HG02973 (cell line): ENCODE data around the gene UAP1L1.
"Not testable (repeated sequence)": the region's sequence is repeated elsewhere in the genome, so short reads cannot be mapped to it uniquely, and the experiment has no call there.

Experiments
- ATAC-seq: cut with Tn5 transposase; IDR thresholded peaks from one replicate; pipeline ENCODE4 v1.9.1; 2021; ENCODE audit warnings: moderate library complexity; ENCODE audit not compliant: unreplicated experiment

The UAP1L1 gene

GRCh38 chr9:137111788-137112563, 34.7 kb downstream of the UAP1L1 start:
- ATAC-seq = no peak

GRCh38 chr9:137112564-137113384, 35.5 kb downstream of the UAP1L1 start:
- no peak for ATAC-seq

GRCh38 chr9:137113385-137114159, 36.3 kb downstream of the UAP1L1 start:
- ATAC-seq = no peak

DNA sequence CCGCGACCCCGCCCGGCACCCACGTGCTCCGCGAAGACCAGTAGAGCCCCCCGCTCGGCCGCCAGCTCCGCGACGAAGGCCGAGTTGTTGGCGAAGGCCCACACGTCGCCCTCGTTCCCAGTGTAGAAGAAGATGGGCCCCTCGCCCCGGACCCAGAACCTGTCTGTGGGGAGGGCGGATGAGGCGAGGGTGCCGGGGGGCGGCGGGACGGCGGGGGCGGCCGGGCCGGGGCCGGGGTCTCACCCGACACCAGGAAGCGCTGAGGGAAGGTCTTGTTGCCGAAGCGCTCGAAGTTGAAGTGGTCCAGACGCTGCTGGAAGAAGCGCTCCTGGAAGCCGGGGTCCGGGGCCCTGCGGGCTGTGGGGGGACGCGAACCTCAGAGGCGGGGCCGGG, 36.9 kb downstream of the UAP1L1 start:
- no peak for ATAC-seq

GRCh38 chr9:137114613-137115393, 37.5 kb downstream of the UAP1L1 start, which contains the start of gene DPP7:
DPP7 (minus strand) TSS chr9:137114733; CDS start chr9:137114713, 20 bp downstream.
- no peak for ATAC-seq

DNA sequence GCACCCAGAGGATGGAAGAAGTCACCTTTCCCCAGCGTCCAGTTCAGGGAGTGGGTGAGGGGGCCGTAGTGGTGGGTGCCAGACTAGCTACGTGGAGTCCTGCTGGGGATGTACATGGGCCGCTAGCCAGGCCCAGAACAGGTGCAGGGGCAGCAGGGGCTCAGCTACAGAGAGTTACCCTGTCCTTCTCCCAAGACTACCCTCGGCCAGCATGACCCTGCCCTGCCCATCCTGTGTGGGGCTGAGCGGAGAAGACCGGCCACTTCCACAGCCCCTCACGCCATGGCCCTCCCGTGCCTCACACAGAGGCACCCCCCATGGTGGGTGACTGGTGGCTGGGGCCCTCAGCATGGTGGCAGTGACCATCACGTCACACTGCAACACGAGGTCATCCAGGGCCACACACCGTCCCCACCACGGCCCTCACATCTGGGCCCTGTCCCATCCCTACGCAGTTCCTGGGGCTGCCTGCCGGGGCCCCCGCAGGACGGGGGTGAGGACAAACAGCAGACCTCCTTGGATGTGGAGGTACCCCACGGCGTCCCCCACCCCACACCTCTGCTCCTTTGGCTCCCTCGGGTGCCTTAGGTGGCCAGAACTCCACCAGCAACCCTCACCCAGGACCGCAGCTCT, 38.2 kb downstream of the UAP1L1 start:
- no peak for ATAC-seq

GRCh38 chr9:137116027-137116507, 38.8 kb downstream of the UAP1L1 start:
- ATAC-seq = no peak

DNA sequence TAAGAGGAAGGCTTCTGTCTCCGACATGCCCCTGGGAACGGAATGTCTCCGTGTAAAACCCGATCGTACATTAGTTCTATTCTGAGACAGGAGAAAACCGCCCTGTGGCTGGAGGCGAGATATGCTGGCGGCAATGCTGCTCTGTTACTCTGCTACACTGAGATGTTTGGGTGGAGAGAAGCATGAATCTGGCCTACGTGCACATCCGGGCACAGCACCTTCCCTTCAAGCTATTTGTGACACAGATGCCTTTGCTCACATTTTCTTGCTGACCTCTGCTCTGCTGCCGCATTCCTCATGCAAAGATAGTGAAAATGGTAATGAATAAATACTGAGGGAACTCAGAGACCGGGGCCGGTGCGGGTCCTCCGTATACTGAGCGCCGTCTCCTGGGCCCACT, 39.4 kb downstream of the UAP1L1 start:
- ATAC-seq = no peak

DNA sequence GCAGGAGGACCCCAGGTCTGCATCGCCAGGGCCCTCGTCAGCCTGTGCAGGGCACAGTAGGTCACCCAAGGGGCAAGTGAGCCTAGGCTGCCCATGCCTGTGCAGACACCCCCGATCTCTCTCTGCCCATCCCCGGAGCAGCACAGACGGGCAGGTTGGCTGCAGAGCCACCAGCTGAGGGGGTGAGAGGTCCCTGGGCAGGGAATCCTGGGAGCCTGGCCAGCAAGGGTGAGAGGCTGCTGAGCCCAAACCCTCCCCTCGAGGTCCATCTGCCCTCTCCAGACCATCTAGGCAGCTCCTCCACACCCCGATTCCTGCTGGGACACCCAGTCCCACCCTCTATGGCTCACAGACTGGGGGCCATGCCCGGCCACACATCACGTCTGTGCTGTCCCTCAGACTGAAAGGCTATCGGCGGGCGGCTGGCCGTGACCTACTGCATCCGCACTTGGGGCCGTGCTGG, 40.0 kb downstream of the UAP1L1 start:
- ATAC-seq = no peak

- ATAC-seq = not testable (repeated sequence)
Measured at GRCh38 chr9:137118092-137118603, 40.8 kb downstream of the UAP1L1 start.

GRCh38 chr9:137121927-137122795, 44.8 kb downstream of the UAP1L1 start:
- not testable (repeated sequence) for ATAC-seq

DNA sequence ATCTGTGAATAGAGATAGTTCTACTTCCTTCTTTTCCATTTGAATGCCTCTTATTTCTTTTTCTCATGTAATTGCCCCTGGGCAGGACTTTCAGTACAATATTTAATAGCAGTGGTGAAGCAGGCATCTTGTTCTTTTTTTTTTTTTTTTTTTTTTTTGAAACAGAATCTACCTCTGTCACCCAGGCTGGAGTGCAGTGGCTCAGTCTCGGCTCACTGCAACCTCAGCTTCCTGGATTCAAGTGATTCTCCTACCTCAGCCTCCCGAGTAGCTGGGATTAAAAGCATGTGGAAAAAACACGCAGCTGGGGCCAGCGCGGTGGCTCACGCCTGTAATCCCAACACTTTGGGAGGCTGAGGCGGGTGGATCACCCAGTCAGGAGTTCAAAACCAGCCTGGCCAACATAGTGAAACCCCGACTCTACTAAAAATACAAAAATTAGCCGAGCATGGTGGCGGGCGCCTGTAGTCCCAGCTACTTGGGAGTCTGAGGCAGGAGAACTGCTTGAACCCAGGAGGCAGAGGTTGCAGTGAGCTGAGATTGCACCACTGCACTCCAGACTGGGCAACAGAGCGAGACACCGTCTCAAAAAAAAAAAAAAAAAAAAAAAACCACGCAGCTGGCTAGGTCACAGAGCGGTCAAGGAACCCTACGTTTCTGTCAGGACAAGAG, 45.6 kb downstream of the UAP1L1 start:
- not testable (repeated sequence) for ATAC-seq

DNA sequence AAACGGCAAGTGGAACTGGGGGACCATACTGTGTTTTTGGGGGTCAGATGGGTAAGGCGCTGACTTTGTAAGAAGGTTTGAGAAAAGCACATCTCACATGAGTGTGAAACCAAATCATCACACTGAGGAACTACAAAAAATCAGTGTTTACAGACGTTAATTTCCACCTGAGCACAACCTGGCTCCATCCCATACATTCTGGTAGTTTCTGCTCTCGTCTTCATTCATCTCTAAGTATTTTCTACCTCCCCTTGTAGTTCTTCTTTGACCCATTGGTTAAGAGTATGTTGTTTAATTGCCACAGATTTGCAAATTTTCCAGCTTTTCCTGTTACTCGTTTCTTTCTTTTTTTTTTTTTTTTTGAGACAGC, 46.1 kb downstream of the UAP1L1 start:
- ATAC-seq = no peak

DNA sequence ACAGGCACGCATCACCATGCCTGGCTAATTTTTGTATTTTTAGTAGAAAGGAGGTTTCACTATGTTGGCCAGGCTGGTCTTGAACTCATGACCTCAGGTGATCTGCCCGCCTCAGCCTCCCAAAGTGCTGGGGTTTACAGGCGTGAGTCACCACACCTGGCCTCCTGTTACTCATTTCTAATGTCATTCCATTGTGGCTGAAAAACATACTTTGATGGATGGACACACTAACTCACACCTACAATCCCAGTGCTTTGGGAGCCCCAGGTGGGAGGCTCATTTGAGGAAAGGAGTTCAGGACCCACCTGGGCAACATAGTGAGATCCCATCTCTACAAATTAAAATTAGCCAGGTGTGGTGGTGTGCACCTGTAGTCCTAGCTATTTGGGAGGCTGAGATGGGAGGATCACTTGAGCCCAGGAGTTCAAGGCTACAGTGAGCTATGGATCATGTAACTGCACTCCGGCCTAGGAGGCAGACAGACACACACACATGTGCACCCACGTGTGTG, 46.7 kb downstream of the UAP1L1 start:
- not testable (repeated sequence) for ATAC-seq

GRCh38 chr9:137126786-137127185, 49.5 kb downstream of the UAP1L1 start:
- no peak for ATAC-seq

DNA sequence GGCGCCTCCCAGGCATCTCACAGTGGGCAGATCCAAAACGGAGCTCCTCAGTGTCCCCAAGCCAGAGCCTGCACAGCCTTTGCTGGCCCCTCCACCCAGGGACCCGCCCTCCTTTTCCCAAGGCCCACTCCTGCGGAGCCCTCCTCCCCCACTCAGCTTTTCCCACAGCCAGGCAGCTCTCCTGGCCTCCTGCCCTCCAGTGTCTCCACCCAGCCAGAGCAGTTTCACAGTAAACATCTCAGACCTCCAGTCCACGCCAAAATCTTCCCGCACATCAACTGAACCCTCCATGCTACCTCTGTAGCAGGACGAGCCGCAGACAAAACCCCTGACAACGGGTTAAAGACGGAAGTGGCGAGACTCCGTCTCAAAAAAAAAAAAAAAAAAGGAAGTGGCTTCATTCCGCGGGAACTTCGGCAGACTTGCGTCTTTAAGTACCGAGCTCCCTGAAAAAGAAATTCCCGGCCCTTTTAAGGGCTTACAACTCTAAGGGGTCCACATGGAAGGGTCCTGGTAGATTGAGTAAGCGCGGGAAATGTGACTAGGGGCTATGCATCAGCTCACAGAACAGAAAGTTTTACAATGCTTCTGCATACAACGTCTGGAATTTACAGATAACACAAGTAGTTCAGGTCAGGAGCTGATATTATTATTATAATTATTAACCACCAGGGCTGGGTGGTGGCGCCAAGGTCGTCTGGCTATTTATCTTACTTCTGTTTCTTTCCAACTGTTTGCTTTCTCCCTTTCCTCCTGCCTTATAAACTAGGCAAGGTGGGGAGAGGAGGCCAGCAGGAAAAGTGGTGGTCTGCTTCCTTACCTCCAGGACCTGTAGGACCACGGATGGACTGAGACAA, 50.2 kb downstream of the UAP1L1 start:
- no peak for ATAC-seq
